HG03442 (cell line): ENCODE measurements around the gene PLEKHA1.

Experiments
- ATAC-seq: cut with Tn5 transposase; IDR thresholded peaks from one replicate; pipeline ENCODE4 v1.9.1; 2021; ENCODE audit warnings: mild to moderate bottlenecking, moderate library complexity; ENCODE audit not compliant: unreplicated experiment

PLEKHA1 gene

DNA sequence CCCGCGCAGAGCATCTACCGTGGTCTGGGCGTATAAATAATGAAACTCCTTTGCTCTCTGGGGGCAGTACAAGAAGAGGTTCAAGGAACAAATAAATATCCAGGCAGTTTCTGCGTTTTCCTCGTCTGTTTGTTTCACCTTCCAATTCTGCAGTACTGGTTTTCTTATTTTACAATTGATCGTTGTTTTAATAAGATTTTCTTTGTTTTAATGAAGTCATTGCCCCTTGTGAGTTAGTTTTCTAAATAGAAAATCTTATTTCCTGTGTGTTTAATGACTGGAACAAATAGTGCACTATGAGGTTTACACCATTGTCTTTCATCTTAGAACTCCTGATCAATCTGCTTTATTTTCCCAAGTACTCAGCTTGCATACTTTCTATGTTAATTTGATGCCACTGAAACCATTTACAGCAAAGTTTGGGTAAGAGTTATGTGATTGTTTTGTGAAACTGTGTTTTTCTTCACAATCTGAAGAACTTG is 1.2 kb downstream of the PLEKHA1 start:
- ATAC-seq = no peak

- ATAC-seq = no peak
Observed at GRCh38 chr10:122376364-122376961, 2.0 kb downstream of the PLEKHA1 start.

DNA sequence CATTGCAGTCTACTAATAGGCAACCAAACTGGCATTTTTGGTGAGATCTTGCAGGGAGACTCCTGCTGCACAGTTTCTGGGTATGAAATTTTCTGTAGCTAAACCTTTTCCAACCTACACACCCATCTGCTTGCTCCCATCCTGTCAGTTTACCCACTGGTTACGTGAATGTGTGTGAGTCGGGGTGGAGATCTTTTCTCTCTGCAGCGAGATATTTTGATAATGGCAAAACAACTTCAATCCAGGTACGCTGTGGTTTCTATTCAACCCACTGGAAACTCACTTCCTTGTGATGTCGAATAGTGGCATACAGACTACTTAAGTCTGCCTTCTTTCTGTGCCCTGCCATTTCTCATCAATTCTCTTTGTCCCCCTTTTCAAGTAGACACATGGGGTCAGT is 4.5 kb downstream of the PLEKHA1 start:
- ATAC-seq = no peak

DNA sequence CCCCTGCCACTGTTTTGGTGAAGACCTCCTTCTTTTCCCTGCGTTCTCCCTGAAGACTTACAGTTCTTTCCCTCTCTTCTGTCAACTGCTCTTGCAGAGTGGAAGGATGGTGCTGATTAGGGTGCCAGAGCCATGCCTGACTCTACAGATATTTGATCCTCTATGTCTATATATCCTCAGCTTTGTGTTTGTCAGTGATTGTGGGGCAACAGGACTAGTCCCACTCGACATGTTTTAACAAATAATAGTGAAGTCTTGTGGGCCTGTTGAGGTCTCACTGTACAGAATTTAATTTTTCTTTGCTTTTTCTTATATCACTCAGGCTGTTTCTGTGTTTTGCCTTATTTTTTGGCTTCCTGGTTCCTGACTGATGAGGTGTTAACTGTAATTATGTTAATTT is 5.0 kb downstream of the PLEKHA1 start:
- no peak for ATAC-seq

DNA sequence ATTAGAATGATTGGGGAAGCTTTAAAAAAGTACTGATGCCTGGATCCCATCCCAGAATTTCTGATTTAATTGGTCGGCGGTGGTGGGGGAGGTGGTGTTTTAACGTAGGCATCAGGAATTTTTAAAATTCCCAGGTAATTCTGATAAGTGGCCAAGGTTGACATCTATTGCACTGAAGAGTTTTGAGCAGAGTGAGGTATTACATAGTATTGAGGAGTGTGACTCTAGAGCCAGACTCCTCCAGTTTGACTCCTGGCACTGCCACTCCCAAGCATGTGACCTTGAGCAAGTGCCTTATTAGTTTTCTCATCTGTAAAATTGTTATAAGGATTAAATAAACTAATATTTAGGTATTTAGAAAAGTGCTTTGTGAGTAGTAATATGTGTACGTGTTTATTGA is 6.2 kb downstream of the PLEKHA1 start:
- ATAC-seq = no peak

DNA sequence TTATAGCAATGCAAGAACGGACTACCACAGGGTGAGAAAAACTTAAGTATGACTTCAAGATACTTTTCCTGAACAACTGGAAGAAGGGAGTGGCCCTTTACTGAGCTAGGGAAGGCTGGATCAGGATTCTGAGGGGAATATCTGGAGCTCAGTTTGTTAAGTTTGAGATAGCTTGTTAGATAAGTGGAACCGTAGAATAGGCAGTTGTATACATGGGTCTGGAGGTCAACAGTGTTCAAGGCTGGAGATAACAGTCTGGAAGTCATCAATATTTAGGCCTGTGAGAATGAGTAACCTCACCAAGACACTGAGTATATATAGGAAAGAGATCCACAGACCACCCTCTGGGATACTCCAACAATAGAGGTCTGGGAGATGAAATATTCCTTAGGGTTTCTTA is 7.2 kb downstream of the PLEKHA1 start:
- no peak for ATAC-seq

GRCh38 chr10:122386514-122386913 is 12.0 kb downstream of the PLEKHA1 start:
- no peak for ATAC-seq

DNA sequence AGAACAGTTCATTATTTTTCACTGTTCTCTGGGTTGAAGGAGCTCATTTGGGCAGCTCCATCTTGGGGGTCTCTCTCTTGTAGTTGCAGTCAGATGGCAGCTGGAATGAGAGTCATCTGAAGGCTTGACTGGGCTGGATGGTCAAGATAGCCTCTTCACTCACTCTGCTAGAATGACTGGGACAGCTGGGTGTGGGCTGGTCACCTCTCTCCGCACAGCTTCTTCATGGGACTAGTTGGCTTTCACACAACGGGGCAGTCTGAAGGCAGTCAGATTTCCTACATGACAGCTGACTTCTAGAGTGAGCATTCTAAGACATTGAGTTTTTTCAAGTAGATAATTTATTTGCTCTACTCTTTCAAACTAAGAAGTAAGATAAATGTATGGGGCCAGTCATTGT is 13.1 kb downstream of the PLEKHA1 start:
- no peak for ATAC-seq

DNA sequence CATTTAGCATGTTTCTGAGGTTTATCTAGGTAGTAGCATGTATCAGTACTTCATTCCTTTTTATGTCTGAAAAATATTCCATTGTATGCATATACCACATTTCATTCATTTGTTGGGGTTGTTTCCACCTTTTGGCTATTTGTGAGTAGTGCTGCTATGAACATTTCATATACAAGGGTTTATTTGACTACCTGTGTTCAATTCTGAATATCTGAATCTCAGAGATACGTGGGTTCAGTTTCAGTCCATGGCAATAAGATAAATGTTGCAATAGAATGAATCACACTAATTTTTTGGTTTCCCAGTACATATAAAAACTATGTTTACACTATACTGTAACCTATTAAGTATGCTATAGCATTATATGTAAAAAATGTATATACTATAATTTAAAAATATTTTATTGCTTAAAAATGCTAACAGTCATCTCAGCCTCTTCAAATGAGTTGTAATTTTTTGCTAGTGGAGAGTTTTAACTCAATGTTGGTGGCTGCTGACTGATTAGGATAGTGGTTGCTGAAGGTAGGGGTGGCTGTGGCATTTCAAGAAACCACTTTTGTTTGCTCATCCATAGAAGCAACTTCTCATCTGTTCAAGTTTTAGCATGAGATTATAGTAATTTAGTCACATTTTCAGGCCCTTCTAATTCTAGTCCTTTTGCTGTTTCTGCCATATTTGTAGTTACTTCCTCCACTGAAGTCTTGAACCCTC is 13.9 kb downstream of the PLEKHA1 start:
- ATAC-seq = no peak

- ATAC-seq = no peak
Observed at GRCh38 chr10:122390271-122390670, 15.8 kb downstream of the PLEKHA1 start.

DNA sequence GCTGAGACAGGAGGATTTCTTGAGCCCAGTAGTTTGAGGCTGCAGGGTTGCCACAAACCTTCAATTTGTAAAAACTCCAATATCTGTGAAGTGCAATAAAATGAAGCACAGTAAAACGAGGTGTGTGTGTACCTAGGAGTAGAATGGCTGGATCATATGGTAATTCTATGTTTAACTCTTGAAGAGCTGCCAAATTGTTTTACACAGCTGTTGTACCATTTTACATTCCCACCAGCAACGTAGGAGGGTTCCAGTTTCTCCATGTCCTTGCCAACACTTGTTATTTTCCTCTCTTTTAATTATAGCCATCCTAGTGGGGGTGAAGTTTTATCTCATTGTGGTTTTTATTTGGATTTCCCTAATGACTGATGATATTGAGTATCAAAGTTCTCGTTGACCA is 16.2 kb downstream of the PLEKHA1 start:
- ATAC-seq = no peak

DNA sequence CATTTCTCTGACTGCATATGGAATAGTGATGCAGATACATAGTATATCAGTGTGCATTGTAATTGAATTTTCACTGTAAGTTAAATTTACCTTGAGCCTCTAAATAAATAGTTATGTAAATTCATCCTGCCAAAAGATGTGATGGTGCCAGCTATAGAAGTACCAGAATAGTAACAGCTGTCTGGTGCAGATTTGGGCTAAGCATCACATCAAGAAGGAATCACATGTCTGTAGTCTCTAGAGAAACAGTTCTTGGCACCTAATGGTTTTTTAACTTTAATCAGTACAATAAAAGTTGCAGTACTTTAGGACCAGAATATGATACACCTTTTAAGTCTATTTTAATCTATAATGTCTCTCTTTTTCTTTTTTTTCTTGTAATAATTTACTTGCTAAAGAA is 17.4 kb downstream of the PLEKHA1 start:
- ATAC-seq = no peak

DNA sequence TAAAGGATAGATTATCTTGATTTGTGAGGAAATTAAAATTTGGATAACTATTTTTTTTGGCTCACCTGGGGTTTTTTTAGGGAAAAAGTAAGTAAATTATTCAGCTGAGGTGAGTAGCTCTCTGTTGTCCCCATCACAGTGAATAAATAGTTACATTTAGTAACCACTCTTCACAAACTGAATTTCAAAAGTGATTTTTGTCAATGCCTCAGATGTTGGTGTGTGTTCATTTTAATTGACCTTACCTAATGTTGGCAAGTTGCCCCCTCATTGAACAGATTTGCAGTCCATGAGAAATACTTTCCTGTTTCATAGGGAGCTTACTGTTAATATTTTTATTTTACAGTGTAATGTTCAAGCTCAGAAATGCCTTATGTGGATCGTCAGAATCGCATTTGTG is 18.3 kb downstream of the PLEKHA1 start:
- ATAC-seq = no peak

DNA sequence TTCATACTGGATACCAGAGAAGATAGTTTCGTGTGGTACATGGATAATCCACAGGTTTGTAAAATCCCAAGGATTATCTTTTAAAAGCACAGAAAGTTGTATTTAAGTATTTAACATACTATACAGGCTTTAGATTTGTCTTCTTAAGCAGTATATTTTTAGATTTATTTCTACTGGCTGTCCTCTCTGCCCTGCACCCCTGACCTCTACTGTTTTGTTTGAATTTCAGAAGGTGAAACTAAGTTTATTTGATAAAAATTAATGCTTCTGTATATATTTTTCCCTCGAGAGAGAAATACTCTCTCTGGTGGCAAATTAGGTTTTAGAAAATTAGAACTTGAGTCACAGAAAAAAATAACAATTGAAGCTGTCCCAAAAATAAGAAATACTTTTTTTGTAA is 18.8 kb downstream of the PLEKHA1 start:
- no peak for ATAC-seq

DNA sequence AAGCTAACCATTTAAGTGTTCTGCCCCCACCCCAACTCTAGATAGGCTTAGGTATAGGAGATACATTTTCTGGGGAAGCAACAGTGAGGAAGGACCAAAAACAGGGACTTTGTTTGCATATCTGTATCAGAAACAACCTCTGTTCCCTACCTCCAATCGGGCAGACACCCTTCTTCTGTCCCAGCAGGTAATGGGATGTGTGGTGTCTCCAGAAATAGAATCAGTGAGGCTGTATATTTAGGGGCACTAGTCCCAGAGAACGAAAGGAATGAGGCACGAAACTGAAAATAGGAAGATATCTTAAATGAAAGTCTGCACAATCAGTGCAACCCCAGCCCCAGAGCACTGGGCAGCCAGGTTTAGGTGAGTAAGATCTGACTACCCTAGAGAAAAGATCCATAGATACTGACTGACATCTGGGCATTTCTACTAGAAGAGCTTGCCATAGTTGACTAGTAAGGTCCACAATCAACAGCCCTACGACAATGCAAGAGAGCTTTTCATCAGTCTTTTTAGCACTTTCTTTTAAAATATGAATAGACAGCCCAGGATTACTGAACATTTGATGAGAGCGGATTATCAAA is 28.1 kb downstream of the PLEKHA1 start:
- ATAC-seq = no peak

DNA sequence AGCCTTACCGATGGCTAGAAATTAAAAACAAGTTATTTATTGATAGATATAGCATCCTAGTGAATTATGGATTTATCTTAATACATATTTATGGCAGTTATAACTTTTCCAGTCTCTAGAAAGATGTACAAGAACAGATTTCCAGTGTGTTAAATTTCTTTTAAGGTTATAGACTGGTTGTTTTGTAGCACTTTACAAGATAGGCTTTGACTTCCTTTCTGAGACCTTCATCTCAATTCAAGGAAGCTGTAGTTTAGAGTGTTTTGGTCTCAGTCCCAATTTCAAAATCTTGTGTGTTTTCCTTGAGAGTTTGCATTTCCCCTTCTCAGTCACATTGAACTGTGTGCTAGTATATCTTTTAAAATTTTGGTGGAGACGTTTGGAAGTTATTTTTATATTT is 30.1 kb downstream of the PLEKHA1 start:
- ATAC-seq = no peak

DNA sequence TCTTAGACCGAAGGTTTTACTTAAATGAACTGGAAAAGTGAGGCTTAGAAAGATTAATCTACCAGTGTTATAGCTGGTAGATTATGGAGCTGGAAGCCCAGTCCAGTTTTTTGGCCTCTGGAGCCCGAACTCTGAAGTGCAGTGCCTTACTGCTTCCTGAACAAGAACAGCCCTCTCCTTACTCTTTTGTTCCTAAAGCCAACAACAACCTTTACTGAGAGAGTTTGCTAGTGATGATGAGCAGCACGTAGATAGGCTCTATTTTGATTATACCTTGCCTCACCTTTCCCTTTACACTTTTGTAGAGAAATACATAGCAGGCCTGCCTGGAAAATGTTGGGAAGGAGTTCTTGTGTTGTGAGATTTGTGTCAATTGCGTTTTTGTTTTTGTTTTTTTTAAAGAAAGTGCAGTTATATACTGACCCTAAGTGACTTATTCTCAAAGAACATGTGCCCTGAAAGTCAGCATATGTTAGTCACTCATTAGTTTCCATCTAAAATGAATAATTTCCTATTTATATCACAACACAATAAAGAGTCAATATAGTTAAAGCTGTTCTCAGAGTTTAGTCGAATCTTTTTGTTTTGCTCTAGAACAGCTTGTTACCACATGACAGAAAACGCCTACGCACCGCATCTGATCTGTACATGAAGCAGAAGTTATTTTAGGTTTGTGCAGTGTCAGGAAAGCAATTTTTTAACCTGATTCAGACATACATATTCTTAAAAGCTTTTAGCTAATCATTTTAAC is 33.0 kb downstream of the PLEKHA1 start:
- no peak for ATAC-seq

DNA sequence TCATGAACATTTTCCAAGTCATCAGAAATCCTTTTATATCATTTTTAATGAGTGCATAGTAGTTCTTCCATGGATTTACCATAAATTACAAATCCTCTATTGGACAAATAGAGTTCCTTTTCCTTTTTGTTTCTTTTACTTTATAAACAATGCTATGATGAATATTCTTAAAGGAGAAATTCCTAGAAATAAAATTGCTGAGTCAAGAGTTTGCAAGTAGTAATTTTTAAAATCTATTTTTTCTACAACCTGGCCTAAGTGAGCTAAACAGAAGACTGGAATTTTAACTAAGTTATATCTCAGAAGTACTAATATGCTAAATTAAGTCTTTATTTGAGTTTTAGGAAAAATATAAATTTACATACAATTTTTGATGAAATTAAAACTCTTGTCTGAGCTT is 38.8 kb downstream of the PLEKHA1 start:
- no peak for ATAC-seq

- ATAC-seq = no peak
Observed at GRCh38 chr10:122417667-122418066, 43.2 kb downstream of the PLEKHA1 start.

DNA sequence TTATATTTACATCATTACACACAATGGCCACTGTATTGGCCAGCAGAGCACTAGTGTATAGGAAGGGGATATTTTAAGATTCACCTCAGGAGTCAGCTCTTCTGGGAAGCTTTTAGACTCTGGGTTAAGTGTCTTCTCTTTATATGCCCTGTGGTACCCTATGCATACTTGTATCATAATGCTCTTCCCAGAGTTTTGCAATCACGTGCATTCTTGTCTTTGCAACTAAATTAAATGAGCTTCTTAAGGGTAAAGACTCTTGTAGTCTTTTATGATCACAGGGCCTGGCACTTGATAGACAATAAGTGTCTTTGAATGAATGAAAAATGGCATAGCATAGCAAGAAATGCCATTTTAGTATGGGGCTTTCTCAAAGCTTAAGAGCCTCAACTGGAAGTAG is 44.5 kb downstream of the PLEKHA1 start:
- no peak for ATAC-seq

- no peak for ATAC-seq
Observed at GRCh38 chr10:122419876-122420623, 45.5 kb downstream of the PLEKHA1 start.
